Dermis blood vessel endothelial cell (primary cell): ENCODE data around the gene ADCY5. TPM values are rescaled to one million over a fixed set of nuclear protein-coding genes. Genes with fewer than 3 reads are reported as not detected.

Experiments
- DNase-seq: peaks from one replicate; pipeline ENCODE4 v3.0.0; 2010
- total RNA-seq: library from RNA; depleted of rRNA; stranded (reverse); fragments of >200 nt; gene quantifications from 2 replicates; pipeline ENCODE4 v1.2.3, GENCODE V29; 2014

Gene ADCY5
- total RNA-seq, 1 donor from 2014 or later, result 0.17 TPM

GRCh38 chr3:123405021-123405420 is 43.9 kb downstream of the ADCY5 start:
- no peak for DNase-seq

GRCh38 chr3:123404391-123404790 is 44.5 kb downstream of the ADCY5 start:
- DNase-seq, result no peak

GRCh38 chr3:123401836-123402530 is 46.9 kb downstream of the ADCY5 start:
- DNase-seq, result no peak

GRCh38 chr3:123400169-123400568 is 48.7 kb downstream of the ADCY5 start:
- DNase-seq, result no peak

- DNase-seq, result no peak
Measured at GRCh38 chr3:123399653-123400052, 49.2 kb downstream of the ADCY5 start.

GRCh38 chr3:123397921-123398785 is 50.7 kb downstream of the ADCY5 start:
- DNase-seq, result no peak

GRCh38 chr3:123397050-123397590 is 51.8 kb downstream of the ADCY5 start:
- DNase-seq, result no peak

GRCh38 chr3:123396171-123397049 is 52.5 kb downstream of the ADCY5 start:
- DNase-seq, result peak; percentile 8

- no peak for DNase-seq
Measured at GRCh38 chr3:123395235-123395634, 53.7 kb downstream of the ADCY5 start.

GRCh38 chr3:123394391-123395020 is 54.4 kb downstream of the ADCY5 start:
- no peak for DNase-seq

- no peak for DNase-seq
Measured at GRCh38 chr3:123392871-123393620, 55.8 kb downstream of the ADCY5 start.

GRCh38 chr3:123392368-123392767 is 56.5 kb downstream of the ADCY5 start:
- no peak for DNase-seq

- no peak for DNase-seq
Measured at GRCh38 chr3:123390865-123391600, 57.9 kb downstream of the ADCY5 start.

GRCh38 chr3:123389628-123389918 is 59.3 kb downstream of the ADCY5 start:
- no peak for DNase-seq

GRCh38 chr3:123388811-123389627 is 59.9 kb downstream of the ADCY5 start:
- no peak for DNase-seq

GRCh38 chr3:123388042-123388441 is 60.8 kb downstream of the ADCY5 start:
- DNase-seq, result no peak

- DNase-seq, result no peak
Measured at GRCh38 chr3:123387532-123387931, 61.4 kb downstream of the ADCY5 start.

GRCh38 chr3:123386477-123387040 is 62.3 kb downstream of the ADCY5 start:
- no peak for DNase-seq

- peak; percentile 5 for DNase-seq
Measured at GRCh38 chr3:123385981-123386380, 62.9 kb downstream of the ADCY5 start.

- no peak for DNase-seq
Measured at GRCh38 chr3:123385499-123385898, 63.4 kb downstream of the ADCY5 start.
